Right lobe of liver (tissue), 4 donors: Measurements from ENCODE around the gene ZNF574.

Experiments used
- CTCF ChIP-seq, 4 donors: fragments of 200-600 bp in 3 of 4; fragments of 450-650 bp in 1 of 4; IDR thresholded peaks; one replicate each; pipeline versions ENCODE4 v1.5.1 to v1.8.0; 2016 to 2022; ENCODE audit warnings: antibody characterized with exemption in 4 of 4, mild to moderate bottlenecking in 2 of 4
- POLR2A ChIP-seq: fragments of 450-650 bp; IDR thresholded peaks from one replicate; pipeline ENCODE4 v1.6.1; 2017; ENCODE audit warnings: antibody characterized with exemption, mild to moderate bottlenecking
- donor health status: DM: no; HTN: no; CAD: no.
- donor health status: DM: no; HTN: no; CAD: no.
- donor health status: DM: no; HTN: yes; CAD: no.

GRCh38 chr19:42057846-42058245, 18.1 kb upstream of the ZNF574 start:
- TF ChIP-seq CTCF (IDR thresholded peaks at IDR 0.05), result no peak
- TF ChIP-seq POLR2A, result no peak
